ENCODE data around the gene SNRPA.

DNA sequence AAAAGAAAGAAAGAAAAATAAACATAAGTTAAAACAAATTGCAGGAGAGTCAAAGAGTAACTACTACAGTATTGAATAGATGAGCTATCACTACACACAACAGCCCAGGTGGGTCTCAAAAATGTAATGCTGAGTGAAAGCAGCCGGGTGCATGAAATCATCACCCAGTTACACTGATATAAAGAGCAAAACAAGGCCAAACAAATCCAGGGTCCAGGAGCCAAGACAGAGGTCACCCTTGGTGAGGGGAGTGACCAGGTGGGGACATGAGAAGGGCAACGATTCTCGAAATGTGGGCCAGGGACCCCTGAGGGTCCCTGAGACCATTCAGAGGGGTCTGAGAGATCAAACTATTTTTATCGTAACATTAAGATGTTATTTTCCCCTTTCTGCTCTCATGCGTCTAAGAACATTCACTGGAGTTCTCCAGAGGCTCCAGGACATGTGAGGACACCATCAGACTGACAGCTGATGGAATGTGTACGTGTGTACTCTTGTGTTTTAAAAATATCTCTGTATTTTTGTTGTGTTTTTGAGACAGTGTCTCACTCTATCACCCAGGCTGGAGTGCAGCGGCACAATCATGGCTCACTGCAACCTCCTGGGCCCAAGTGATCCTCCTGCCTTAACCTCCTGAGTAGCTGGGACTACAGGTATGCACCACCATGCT is 44.9 kb upstream of the SNRPA start:
- TF ChIP-seq, protein P1, sequence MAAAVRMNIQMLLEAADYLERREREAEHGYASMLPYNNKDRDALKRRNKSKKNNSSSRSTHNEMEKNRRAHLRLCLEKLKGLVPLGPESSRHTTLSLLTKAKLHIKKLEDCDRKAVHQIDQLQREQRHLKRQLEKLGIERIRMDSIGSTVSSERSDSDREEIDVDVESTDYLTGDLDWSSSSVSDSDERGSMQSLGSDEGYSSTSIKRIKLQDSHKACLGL (CRISPR knock-in tag; IDR thresholded peaks at IDR 0.05), result no peak
- TF ChIP-seq, protein P2, sequence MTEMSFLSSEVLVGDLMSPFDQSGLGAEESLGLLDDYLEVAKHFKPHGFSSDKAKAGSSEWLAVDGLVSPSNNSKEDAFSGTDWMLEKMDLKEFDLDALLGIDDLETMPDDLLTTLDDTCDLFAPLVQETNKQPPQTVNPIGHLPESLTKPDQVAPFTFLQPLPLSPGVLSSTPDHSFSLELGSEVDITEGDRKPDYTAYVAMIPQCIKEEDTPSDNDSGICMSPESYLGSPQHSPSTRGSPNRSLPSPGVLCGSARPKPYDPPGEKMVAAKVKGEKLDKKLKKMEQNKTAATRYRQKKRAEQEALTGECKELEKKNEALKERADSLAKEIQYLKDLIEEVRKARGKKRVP (CRISPR knock-in tag; IDR thresholded peaks at IDR 0.05), result no peak
- TF ChIP-seq PHB2 (IDR thresholded peaks at IDR 0.05; ENCODE audit: partially characterized antibody), result no peak
- TF ChIP-seq, protein P3, sequence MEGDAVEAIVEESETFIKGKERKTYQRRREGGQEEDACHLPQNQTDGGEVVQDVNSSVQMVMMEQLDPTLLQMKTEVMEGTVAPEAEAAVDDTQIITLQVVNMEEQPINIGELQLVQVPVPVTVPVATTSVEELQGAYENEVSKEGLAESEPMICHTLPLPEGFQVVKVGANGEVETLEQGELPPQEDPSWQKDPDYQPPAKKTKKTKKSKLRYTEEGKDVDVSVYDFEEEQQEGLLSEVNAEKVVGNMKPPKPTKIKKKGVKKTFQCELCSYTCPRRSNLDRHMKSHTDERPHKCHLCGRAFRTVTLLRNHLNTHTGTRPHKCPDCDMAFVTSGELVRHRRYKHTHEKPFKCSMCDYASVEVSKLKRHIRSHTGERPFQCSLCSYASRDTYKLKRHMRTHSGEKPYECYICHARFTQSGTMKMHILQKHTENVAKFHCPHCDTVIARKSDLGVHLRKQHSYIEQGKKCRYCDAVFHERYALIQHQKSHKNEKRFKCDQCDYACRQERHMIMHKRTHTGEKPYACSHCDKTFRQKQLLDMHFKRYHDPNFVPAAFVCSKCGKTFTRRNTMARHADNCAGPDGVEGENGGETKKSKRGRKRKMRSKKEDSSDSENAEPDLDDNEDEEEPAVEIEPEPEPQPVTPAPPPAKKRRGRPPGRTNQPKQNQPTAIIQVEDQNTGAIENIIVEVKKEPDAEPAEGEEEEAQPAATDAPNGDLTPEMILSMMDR (CRISPR knock-in tag; IDR thresholded peaks at IDR 0.05), result no peak
- TF ChIP-seq, protein P4, sequence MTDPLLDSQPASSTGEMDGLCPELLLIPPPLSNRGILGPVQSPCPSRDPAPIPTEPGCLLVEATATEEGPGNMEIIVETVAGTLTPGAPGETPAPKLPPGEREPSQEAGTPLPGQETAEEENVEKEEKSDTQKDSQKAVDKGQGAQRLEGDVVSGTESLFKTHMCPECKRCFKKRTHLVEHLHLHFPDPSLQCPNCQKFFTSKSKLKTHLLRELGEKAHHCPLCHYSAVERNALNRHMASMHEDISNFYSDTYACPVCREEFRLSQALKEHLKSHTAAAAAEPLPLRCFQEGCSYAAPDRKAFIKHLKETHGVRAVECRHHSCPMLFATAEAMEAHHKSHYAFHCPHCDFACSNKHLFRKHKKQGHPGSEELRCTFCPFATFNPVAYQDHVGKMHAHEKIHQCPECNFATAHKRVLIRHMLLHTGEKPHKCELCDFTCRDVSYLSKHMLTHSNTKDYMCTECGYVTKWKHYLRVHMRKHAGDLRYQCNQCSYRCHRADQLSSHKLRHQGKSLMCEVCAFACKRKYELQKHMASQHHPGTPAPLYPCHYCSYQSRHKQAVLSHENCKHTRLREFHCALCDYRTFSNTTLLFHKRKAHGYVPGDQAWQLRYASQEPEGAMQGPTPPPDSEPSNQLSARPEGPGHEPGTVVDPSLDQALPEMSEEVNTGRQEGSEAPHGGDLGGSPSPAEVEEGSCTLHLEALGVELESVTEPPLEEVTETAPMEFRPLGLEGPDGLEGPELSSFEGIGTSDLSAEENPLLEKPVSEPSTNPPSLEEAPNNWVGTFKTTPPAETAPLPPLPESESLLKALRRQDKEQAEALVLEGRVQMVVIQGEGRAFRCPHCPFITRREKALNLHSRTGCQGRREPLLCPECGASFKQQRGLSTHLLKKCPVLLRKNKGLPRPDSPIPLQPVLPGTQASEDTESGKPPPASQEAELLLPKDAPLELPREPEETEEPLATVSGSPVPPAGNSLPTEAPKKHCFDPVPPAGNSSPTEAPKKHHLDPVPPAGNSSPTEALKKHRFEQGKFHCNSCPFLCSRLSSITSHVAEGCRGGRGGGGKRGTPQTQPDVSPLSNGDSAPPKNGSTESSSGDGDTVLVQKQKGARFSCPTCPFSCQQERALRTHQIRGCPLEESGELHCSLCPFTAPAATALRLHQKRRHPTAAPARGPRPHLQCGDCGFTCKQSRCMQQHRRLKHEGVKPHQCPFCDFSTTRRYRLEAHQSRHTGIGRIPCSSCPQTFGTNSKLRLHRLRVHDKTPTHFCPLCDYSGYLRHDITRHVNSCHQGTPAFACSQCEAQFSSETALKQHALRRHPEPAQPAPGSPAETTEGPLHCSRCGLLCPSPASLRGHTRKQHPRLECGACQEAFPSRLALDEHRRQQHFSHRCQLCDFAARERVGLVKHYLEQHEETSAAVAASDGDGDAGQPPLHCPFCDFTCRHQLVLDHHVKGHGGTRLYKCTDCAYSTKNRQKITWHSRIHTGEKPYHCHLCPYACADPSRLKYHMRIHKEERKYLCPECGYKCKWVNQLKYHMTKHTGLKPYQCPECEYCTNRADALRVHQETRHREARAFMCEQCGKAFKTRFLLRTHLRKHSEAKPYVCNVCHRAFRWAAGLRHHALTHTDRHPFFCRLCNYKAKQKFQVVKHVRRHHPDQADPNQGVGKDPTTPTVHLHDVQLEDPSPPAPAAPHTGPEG (CRISPR knock-in tag; IDR thresholded peaks at IDR 0.05), result no peak
- TF ChIP-seq ZBTB21 (CRISPR knock-in tag; IDR thresholded peaks at IDR 0.05), result no peak
- TF ChIP-seq, protein P5, sequence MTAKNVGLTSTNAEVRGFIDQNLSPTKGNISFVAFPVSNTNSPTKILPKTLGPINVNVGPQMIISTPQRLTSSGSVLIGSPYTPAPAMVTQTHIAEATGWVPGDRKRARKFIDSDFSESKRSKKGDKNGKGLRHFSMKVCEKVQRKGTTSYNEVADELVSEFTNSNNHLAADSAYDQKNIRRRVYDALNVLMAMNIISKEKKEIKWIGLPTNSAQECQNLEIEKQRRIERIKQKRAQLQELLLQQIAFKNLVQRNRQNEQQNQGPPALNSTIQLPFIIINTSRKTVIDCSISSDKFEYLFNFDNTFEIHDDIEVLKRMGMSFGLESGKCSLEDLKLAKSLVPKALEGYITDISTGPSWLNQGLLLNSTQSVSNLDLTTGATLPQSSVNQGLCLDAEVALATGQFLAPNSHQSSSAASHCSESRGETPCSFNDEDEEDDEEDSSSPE (CRISPR knock-in tag; IDR thresholded peaks at IDR 0.05), result no peak
- TF ChIP-seq ZNF160 (CRISPR knock-in tag; IDR thresholded peaks at IDR 0.05), result no peak
- TF ChIP-seq, protein P6, sequence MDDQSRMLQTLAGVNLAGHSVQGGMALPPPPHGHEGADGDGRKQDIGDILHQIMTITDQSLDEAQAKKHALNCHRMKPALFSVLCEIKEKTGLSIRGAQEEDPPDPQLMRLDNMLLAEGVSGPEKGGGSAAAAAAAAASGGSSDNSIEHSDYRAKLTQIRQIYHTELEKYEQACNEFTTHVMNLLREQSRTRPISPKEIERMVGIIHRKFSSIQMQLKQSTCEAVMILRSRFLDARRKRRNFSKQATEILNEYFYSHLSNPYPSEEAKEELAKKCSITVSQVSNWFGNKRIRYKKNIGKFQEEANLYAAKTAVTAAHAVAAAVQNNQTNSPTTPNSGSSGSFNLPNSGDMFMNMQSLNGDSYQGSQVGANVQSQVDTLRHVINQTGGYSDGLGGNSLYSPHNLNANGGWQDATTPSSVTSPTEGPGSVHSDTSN (CRISPR knock-in tag; IDR thresholded peaks at IDR 0.05; ENCODE audit: borderline replicate concordance), result no peak

Measured in HepG2 (cell line).